ENCODE data around the gene CUBN. TPM values are rescaled to one million over a fixed set of nuclear protein-coding genes. Genes with fewer than 3 reads are reported as not detected.

Gene CUBN
- polyA plus RNA-seq, 4 donors = 0.18 to 161 TPM; not detected in 2

DNA sequence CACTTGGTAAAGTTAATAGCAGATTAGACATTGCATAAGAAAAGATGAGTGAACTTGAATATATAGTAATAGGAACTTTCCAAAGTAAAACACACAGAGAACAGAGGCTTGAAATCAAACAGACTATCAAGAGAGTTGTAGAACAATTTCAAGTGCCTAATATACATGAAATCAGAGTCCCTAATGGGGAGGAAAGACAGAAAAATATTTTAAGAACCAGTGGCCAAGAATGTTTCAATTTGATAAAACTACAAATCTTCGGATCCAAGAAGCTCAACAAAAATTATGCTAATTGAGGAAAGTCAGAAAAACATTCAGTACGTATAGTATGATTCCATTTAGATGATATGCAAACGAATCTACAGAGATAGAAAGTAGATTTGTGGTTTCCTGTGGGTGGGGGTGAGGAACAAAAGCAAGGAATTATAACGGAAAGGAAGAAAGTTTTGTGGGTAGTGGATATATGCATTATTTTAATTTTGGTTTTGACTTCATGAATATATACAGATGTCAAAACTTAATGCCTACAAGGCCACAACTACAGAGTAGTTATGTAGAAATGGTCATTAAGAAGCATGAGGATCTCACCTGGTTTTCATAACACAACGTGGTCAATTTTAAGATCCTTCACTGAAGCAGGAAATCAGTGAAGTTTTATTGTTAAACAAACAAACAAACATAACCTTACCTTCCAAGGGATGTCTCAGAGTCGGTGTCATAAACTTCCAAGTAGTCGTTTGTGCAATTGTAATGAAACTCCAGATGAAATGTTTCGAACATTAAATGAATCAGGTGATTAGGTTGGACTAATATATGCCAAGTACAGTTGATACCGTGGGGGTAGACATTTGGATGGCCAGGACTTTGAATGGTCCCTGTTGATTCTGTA is 62.0 kb downstream of the CUBN start:
- Histone ChIP-seq H3K27ac (ENCODE audit: low read depth in 1 of 3, low read length in 2 of 3) (no peak overlapping the region), H3K27me3 (ENCODE audit: control insufficient read depth in 3 of 3, insufficient read depth in 3 of 3, low read length in 3 of 3) (no peaks in the 10 kb centered on the region), H3K9me3 (ENCODE audit: control insufficient read depth in 2 of 2, insufficient read depth in 1 of 2, low read depth in 1 of 2, low read length in 1 of 2) (no peaks in the 10 kb centered on the region), H3K4me1 (ENCODE audit: control insufficient read depth in 3 of 3, insufficient read depth in 2 of 3, low read depth in 1 of 3, low read length in 2 of 3) (peaks cover 0 to under 1% (median 0%) of the 10 kb centered on the region in 3 donors), H3K36me3 (ENCODE audit: control insufficient read depth in 3 of 3, insufficient read depth in 2 of 3, low read depth in 1 of 3, low read length in 3 of 3) (peaks cover 0 to 8% (median 0%) of the 10 kb centered on the region in 3 donors), H3K4me3 (ENCODE audit: low read depth in 1 of 3, low read length in 3 of 3) (no peak overlapping the region)
- WGBS, 3 donors = 59 to 71% (median 67%) methylated on average over 9 of the region's 9 CpGs
- DNase-seq (no peak), FAIRE-seq (no peak)

DNA sequence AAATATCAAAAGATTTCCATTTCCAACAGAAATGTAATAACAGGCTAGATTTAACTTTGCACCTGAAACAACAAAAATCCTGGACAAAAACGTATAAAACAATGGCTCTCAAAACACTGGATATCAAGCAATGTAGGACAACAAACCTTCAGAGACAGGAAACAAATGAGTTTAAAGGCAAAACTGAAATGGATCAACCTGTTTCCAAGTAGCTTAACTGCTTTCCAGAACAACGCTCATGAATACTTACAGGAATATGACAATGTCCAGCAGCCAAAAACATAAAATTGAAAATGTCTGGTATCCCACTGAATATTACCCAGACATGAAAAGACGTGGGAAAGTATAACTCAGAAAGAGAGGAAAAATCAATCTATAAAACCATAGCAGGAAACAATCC is 62.8 kb downstream of the CUBN start:
- Histone ChIP-seq H3K27ac (ENCODE audit: low read depth in 1 of 3, low read length in 2 of 3) (no peak overlapping the region), H3K36me3 (ENCODE audit: control insufficient read depth in 3 of 3, insufficient read depth in 2 of 3, low read depth in 1 of 3, low read length in 3 of 3) (peaks cover 0 to 8% (median 0%) of the 10 kb centered on the region in 3 donors), H3K9me3 (ENCODE audit: control insufficient read depth in 2 of 2, insufficient read depth in 1 of 2, low read depth in 1 of 2, low read length in 1 of 2) (no peaks in the 10 kb centered on the region), H3K4me1 (ENCODE audit: control insufficient read depth in 3 of 3, insufficient read depth in 2 of 3, low read depth in 1 of 3, low read length in 2 of 3) (peaks cover 0 to 2% (median 0%) of the 10 kb centered on the region in 3 donors), H3K27me3 (ENCODE audit: control insufficient read depth in 3 of 3, insufficient read depth in 3 of 3, low read length in 3 of 3) (no peaks in the 10 kb centered on the region), H3K4me3 (ENCODE audit: low read depth in 1 of 3, low read length in 3 of 3) (no peak overlapping the region)
- DNase-seq = no peak
- FAIRE-seq = no peak
- 82 to 91% (median 86%) methylated on average over 3 of the region's 3 CpGs for WGBS, 3 donors

DNA sequence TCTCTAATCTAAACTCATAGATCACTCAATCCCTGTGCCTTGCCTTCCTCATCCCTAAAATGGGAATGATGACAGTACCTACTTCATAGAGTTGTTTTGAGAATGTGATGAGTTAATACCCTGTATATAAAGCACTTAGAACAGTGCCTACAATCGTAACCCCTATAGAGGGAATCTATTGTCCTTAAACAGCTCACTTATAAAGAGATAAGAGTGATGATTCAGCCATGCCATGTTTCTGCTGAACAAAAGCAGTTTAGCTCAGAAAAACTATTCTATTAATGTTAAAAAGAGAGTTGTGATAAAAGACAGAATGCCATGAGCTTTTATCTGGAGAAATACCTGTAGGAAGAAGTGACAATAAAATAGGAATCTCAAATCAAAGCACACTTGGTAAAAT is 63.6 kb downstream of the CUBN start:
- Histone ChIP-seq H3K4me3 (ENCODE audit: low read depth in 1 of 3, low read length in 3 of 3) (no peak overlapping the region), H3K27me3 (ENCODE audit: control insufficient read depth in 3 of 3, insufficient read depth in 3 of 3, low read length in 3 of 3) (no peaks in the 10 kb centered on the region), H3K36me3 (ENCODE audit: control insufficient read depth in 3 of 3, insufficient read depth in 2 of 3, low read depth in 1 of 3, low read length in 3 of 3) (peaks cover 0 to 8% (median 0%) of the 10 kb centered on the region in 3 donors), H3K27ac (ENCODE audit: low read depth in 1 of 3, low read length in 2 of 3) (no peak overlapping the region), H3K9me3 (ENCODE audit: control insufficient read depth in 2 of 2, insufficient read depth in 1 of 2, low read depth in 1 of 2, low read length in 1 of 2) (no peaks in the 10 kb centered on the region), H3K4me1 (ENCODE audit: control insufficient read depth in 3 of 3, insufficient read depth in 2 of 3, low read depth in 1 of 3, low read length in 2 of 3) (peaks cover 0 to 2% (median 0%) of the 10 kb centered on the region in 3 donors)
- WGBS, 3 donors = 66 to 82% (median 75%) methylated on average over 1 of the region's 1 CpG
- FAIRE-seq (no peak), DNase-seq (no peak)

DNA sequence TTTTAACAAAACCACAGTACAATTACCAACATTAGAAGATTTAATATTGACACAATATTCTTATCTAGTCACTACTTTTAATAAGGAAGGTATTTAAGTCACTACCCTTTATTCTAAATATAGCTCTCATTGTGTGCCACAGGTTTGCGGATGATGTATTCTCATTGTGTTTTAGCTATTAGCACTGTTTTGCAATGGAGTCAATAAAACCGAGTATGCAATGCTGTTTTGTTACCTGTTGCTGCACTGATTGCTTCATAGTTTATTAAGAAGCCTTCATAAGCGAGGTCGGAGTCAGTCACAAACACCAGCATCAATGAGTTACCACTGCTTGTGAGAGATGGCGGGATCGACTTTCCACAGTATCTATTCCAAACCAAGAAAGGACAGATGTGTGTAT is 64.3 kb downstream of the CUBN start:
- Histone ChIP-seq H3K4me1 (ENCODE audit: control insufficient read depth in 3 of 3, insufficient read depth in 2 of 3, low read depth in 1 of 3, low read length in 2 of 3) (peaks cover 0 to 2% (median 0%) of the 10 kb centered on the region in 3 donors), H3K27me3 (ENCODE audit: control insufficient read depth in 3 of 3, insufficient read depth in 3 of 3, low read length in 3 of 3) (no peaks in the 10 kb centered on the region), H3K4me3 (ENCODE audit: low read depth in 1 of 3, low read length in 3 of 3) (no peak overlapping the region), H3K27ac (ENCODE audit: low read depth in 1 of 3, low read length in 2 of 3) (no peak overlapping the region), H3K9me3 (ENCODE audit: control insufficient read depth in 2 of 2, insufficient read depth in 1 of 2, low read depth in 1 of 2, low read length in 1 of 2) (no peaks in the 10 kb centered on the region), H3K36me3 (ENCODE audit: control insufficient read depth in 3 of 3, insufficient read depth in 2 of 3, low read depth in 1 of 3, low read length in 3 of 3) (peaks cover 0 to 8% (median 0%) of the 10 kb centered on the region in 3 donors)
- DNase-seq (no peak), FAIRE-seq (no peak)
- WGBS, 3 donors = 93 to 95% (median 93%) methylated on average over 6 of the region's 6 CpGs

DNA sequence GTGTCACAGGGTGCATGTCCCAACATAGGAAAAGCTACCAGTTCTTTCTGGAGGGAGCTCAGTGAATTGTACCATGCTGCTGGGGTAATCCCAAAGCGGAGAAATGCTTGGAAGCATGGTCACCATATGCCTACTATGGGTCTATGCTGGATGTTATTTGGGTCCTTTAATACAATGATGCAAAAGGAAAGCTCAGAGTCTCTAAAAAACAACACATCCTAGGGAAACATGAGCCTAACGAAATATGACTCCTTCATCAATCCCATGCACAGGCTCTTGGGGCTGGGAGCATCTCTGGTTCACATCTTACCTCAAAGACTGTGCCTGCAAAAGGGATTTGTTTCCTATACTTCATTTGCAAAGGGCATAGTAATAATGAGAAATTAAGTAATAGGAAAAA is 65.2 kb downstream of the CUBN start:
- Histone ChIP-seq H3K4me1 (ENCODE audit: control insufficient read depth in 3 of 3, insufficient read depth in 2 of 3, low read depth in 1 of 3, low read length in 2 of 3) (peaks cover 0 to 2% (median 0%) of the 10 kb centered on the region in 3 donors), H3K27ac (ENCODE audit: low read depth in 1 of 3, low read length in 2 of 3) (no peak overlapping the region), H3K9me3 (ENCODE audit: control insufficient read depth in 2 of 2, insufficient read depth in 1 of 2, low read depth in 1 of 2, low read length in 1 of 2) (no peaks in the 10 kb centered on the region), H3K4me3 (ENCODE audit: low read depth in 1 of 3, low read length in 3 of 3) (no peak overlapping the region), H3K27me3 (ENCODE audit: control insufficient read depth in 3 of 3, insufficient read depth in 3 of 3, low read length in 3 of 3) (no peaks in the 10 kb centered on the region), H3K36me3 (ENCODE audit: control insufficient read depth in 3 of 3, insufficient read depth in 2 of 3, low read depth in 1 of 3, low read length in 3 of 3) (peaks cover 0 to 6% (median 0%) of the 10 kb centered on the region in 3 donors)
- FAIRE-seq = no peak
- no peak for DNase-seq
- 89 to 94% (median 91%) methylated on average over 2 of the region's 2 CpGs for WGBS, 3 donors

DNA sequence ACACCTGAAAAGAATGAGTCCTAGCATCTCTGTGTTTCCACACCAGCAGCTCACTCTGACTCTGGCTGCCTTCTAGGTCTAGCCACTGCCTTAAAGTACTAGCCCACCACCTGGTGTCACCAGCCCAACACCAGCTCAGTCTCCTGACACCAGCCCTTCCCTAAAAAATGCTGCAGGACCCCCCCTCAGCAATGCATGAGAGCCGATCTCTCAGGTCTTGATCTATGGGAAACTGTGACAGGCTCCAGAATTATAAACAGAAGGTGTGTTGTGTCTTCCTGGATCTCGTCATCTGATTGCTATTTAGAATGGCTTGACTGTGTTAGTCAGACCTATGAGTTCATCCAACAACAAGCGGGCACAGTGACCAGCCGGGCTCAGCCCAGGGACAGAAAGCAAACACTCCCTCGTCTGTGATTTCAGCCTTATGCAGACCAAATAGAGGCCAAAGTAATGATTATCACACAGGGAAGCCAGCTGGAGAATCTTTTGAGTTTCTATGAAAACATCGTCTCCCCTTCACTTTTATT is 66.6 kb downstream of the CUBN start:
- H3K9me3 ChIP-seq (ENCODE audit: control insufficient read depth in 2 of 2, insufficient read depth in 1 of 2, low read depth in 1 of 2, low read length in 1 of 2) = no peaks in the 10 kb centered on the region
- WGBS, 3 donors = 74 to 83% (median 82%) methylated on average over 6 of the region's 6 CpGs
- no peak overlapping the region for H3K4me3 ChIP-seq (ENCODE audit: low read depth in 1 of 3, low read length in 3 of 3)
- H3K27ac ChIP-seq (ENCODE audit: low read depth in 1 of 3, low read length in 2 of 3) = peak overlapping the region in 1 of 3 donors; percentile 11
- peaks cover 0 to 2% (median 0%) of the 10 kb centered on the region in 3 donors for H3K4me1 ChIP-seq (ENCODE audit: control insufficient read depth in 3 of 3, insufficient read depth in 2 of 3, low read depth in 1 of 3, low read length in 2 of 3)
- DNase-seq = peak in 1 of 2 donors; percentile 14
- no peaks in the 10 kb centered on the region for H3K27me3 ChIP-seq (ENCODE audit: control insufficient read depth in 3 of 3, insufficient read depth in 3 of 3, low read length in 3 of 3)
- FAIRE-seq = no peak
- peaks cover 0 to 5% (median 0%) of the 10 kb centered on the region in 3 donors for H3K36me3 ChIP-seq (ENCODE audit: control insufficient read depth in 3 of 3, insufficient read depth in 2 of 3, low read depth in 1 of 3, low read length in 3 of 3)

DNA sequence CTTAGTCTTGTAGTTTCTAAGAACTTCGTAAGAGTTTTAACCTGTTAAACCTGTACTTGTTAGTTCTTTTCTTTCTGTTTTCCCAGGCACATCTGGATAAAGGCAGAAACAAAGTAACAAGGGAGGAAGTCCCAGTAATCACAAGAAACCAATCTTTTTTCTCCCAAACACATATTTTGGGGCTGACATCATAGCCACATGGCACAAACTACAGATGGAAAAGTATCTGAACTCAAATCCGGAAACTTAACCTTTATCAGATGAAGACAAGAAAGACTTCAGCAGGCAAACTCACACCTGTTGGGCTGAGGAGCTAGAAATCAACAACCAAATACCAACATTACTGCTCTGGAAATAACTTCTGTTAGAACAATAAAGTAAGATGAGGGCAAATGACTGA is 67.1 kb downstream of the CUBN start:
- FAIRE-seq (no peak), DNase-seq (no peak)
- peaks cover 0 to 2% (median 0%) of the 10 kb centered on the region in 3 donors for H3K4me1 ChIP-seq (ENCODE audit: control insufficient read depth in 3 of 3, insufficient read depth in 2 of 3, low read depth in 1 of 3, low read length in 2 of 3)
- no peaks in the 10 kb centered on the region for H3K27me3 ChIP-seq (ENCODE audit: control insufficient read depth in 3 of 3, insufficient read depth in 3 of 3, low read length in 3 of 3)
- no peak overlapping the region for H3K4me3 ChIP-seq (ENCODE audit: low read depth in 1 of 3, low read length in 3 of 3)
- 62 to 75% (median 72%) methylated on average over 2 of the region's 2 CpGs for WGBS, 3 donors
- no peaks in the 10 kb centered on the region for H3K9me3 ChIP-seq (ENCODE audit: control insufficient read depth in 2 of 2, insufficient read depth in 1 of 2, low read depth in 1 of 2, low read length in 1 of 2)
- no peak overlapping the region for H3K27ac ChIP-seq (ENCODE audit: low read depth in 1 of 3, low read length in 2 of 3)
- H3K36me3 ChIP-seq (ENCODE audit: control insufficient read depth in 3 of 3, insufficient read depth in 2 of 3, low read depth in 1 of 3, low read length in 3 of 3) = peaks cover 0 to 6% (median 0%) of the 10 kb centered on the region in 3 donors

DNA sequence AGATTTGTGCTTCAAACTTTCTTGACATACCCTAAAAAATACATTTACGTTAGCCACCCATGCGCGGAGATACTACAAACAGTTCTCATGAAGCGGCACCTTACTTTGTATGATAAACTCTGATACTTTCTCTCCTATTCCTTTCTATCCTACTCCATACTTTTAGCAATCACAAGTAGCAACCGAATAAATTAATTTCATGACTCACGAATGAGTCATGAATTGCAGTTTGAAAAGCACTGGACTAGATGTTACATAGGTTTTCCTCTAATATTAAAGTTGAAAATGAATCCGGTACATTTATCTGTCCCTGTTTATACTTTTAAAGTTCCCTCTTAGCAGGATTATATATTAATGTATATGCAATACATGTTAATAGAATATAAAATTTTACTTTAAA is 67.6 kb downstream of the CUBN start:
- WGBS, 3 donors = 87 to 92% (median 88%) methylated on average over 7 of the region's 7 CpGs
- DNase-seq (no peak), FAIRE-seq (no peak)
- Histone ChIP-seq H3K9me3 (ENCODE audit: control insufficient read depth in 2 of 2, insufficient read depth in 1 of 2, low read depth in 1 of 2, low read length in 1 of 2) (no peaks in the 10 kb centered on the region), H3K4me1 (ENCODE audit: control insufficient read depth in 3 of 3, insufficient read depth in 2 of 3, low read depth in 1 of 3, low read length in 2 of 3) (peaks cover 0 to 2% (median 0%) of the 10 kb centered on the region in 3 donors), H3K36me3 (ENCODE audit: control insufficient read depth in 3 of 3, insufficient read depth in 2 of 3, low read depth in 1 of 3, low read length in 3 of 3) (peaks cover 0 to 9% (median 0%) of the 10 kb centered on the region in 3 donors), H3K27me3 (ENCODE audit: control insufficient read depth in 3 of 3, insufficient read depth in 3 of 3, low read length in 3 of 3) (no peaks in the 10 kb centered on the region), H3K27ac (ENCODE audit: low read depth in 1 of 3, low read length in 2 of 3) (no peak overlapping the region), H3K4me3 (ENCODE audit: low read depth in 1 of 3, low read length in 3 of 3) (no peak overlapping the region)
